ENCODE results near the gene CCL17. TPM values are rescaled to one million over a fixed set of nuclear protein-coding genes. Genes with fewer than 3 reads are reported as not detected.

The CCL17 gene
- total RNA-seq, 1 experiment from 2014 or later, result not detected

DNA sequence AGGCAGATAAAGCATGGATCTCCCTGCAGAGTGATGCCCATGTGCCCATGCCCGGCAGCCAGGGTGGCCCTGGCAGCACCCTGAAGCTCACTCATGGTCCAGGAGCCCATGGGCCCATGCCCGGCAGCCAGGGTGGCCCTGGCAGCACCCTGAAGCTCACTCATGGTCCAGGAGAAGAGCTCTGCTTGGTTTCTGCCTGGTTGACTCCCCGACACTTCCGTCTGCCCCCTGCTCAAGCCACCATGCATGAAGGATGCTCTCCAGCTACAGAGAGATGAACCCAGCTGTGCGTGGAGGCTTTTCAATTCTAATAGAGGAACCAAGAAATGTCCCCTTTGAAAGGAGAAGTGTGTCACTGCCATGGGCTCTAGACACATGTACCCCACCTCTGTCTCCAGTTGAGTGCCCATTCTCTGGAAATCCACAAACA, 8.7 kb downstream of the CCL17 start:
- CTCF ChIA-PET, result interaction anchor here (0.6 to 2.2 kb wide), 7 partner anchors 9 to 1263 kb away, joined by 3 to 8 read pairs (median 3); no protein-coding TSS in a partner anchor
- no peak for DNase-seq (ENCODE audit: unreplicated experiment)
- Mint-ChIP-seq H3K27me3 (ENCODE audit: insufficient read depth, unreplicated experiment) (no peaks in the 10 kb centered on the region), H3K9me3 (ENCODE audit: unreplicated experiment) (no peaks in the 10 kb centered on the region), H3K4me1 (ENCODE audit: insufficient read depth, unreplicated experiment) (peaks cover 22% of the 10 kb centered on the region), H3K36me3 (ENCODE audit: insufficient read depth, unreplicated experiment) (no peaks in the 10 kb centered on the region), H3K4me3 (ENCODE audit: unreplicated experiment) (no peak overlapping the region), H3K27ac (ENCODE audit: low read depth, unreplicated experiment) (no peak overlapping the region)
- intact Hi-C loops (cut with micrococcal nuclease), result loop anchor here (10.0 kb wide), 1 partner anchor 229 kb away; the partner anchor contains the start of genes PSME3IP1 and RSPRY1
- POLR2A ChIA-PET, result interaction anchor here (1.1 to 1.9 kb wide), 2 partner anchors 34 to 113 kb away, joined by 3 to 7 read pairs; partner anchors contain the start of genes CIAPIN1 and COQ9
- no TSS peak for BruUV-seq (replicated peaks)
- TF ChIP-seq, protein P1, sequence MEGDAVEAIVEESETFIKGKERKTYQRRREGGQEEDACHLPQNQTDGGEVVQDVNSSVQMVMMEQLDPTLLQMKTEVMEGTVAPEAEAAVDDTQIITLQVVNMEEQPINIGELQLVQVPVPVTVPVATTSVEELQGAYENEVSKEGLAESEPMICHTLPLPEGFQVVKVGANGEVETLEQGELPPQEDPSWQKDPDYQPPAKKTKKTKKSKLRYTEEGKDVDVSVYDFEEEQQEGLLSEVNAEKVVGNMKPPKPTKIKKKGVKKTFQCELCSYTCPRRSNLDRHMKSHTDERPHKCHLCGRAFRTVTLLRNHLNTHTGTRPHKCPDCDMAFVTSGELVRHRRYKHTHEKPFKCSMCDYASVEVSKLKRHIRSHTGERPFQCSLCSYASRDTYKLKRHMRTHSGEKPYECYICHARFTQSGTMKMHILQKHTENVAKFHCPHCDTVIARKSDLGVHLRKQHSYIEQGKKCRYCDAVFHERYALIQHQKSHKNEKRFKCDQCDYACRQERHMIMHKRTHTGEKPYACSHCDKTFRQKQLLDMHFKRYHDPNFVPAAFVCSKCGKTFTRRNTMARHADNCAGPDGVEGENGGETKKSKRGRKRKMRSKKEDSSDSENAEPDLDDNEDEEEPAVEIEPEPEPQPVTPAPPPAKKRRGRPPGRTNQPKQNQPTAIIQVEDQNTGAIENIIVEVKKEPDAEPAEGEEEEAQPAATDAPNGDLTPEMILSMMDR (IDR thresholded peaks at IDR 0.05; ENCODE audit: unreplicated experiment), result no peak

DNA sequence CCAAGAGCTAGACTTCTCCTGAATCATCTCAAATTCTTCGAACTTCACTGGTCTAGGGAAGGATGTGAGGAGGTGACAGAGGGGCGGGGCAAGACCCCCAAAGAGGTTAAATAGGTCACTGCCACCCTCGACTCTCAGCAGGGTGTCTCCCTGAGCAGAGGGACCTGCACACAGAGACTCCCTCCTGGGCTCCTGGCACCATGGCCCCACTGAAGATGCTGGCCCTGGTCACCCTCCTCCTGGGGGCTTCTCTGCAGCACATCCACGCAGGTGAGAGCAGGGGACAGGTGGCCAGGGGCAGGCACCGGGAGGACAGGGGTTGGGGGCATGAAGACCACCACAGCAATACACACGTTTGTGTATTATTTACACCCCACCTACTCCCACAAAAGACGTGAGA, 9.2 kb downstream of the CCL17 start:
- Mint-ChIP-seq H3K4me3 (ENCODE audit: unreplicated experiment) (no peak overlapping the region), H3K27me3 (ENCODE audit: insufficient read depth, unreplicated experiment) (no peaks in the 10 kb centered on the region), H3K4me1 (ENCODE audit: insufficient read depth, unreplicated experiment) (peaks cover 27% of the 10 kb centered on the region), H3K9me3 (ENCODE audit: unreplicated experiment) (no peaks in the 10 kb centered on the region), H3K36me3 (ENCODE audit: insufficient read depth, unreplicated experiment) (no peaks in the 10 kb centered on the region), H3K27ac (ENCODE audit: low read depth, unreplicated experiment) (no peak overlapping the region)
- no peak for DNase-seq (ENCODE audit: unreplicated experiment)
- intact Hi-C loops (cut with micrococcal nuclease), result loop anchor here (10.0 kb wide), 1 partner anchor 229 kb away; the partner anchor contains the start of genes PSME3IP1 and RSPRY1
- TF ChIP-seq, protein P1 (IDR thresholded peaks at IDR 0.05; ENCODE audit: unreplicated experiment), result no peak
- no TSS peak for BruUV-seq (replicated peaks)
- ChIA-PET POLR2A (interaction anchor here (0.7 to 1.9 kb wide), 2 partner anchors 113 to 114 kb away, joined by 4 to 7 read pairs; no protein-coding TSS in a partner anchor), CTCF (interaction anchor here (0.6 to 2.2 kb wide), 8 partner anchors 8 to 1263 kb away, joined by 3 to 8 read pairs (median 3); partner anchors contain the start of gene ADGRG5)

DNA sequence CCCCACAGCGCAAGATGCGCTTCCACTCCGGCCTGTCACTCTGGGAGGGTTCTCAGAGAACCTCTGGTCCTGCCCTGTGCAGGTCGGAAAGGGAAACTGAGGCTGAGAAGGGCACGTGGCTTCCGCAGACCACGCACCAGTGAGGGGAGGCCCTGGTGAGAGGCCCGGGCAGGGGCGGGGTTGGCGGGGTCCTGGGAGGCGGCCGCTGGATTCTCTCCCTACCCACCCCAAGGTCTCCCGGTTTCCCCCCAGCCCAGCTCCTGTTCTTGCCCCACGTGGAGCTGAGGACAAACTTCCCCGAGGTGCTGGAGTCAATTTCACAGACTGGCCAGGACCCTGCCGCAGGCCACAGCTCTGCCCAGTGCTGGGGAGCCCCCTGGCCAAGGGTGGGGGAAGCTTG, 11.5 kb downstream of the CCL17 start:
- TF ChIP-seq, protein P1 (IDR thresholded peaks at IDR 0.05; ENCODE audit: unreplicated experiment), result no peak

DNA sequence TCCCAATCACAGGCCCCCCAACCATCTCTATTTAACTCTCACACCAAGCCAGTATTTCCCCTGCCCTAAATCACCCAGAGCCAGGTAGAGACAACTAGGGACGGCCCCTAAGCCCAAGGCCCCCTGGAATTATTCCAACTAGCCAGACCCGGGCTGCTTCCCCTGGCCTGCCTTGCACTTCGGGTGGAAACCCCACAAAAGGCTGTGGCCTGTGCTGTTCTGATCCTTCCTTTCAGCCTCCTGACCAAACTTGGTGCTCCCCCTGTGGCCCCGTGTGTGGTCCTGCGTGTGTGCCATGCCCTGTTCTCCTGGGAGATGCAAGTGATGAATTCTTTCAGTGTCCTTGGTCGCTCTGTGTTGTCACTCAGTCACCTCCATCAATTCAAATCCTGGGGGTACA, 14.9 kb downstream of the CCL17 start:
- TF ChIP-seq, protein P1 (IDR thresholded peaks at IDR 0.05; ENCODE audit: unreplicated experiment), result no peak
- Mint-ChIP-seq H3K27me3 (ENCODE audit: insufficient read depth, unreplicated experiment) (no peaks in the 10 kb centered on the region), H3K27ac (ENCODE audit: low read depth, unreplicated experiment) (no peak overlapping the region), H3K36me3 (ENCODE audit: insufficient read depth, unreplicated experiment) (no peaks in the 10 kb centered on the region), H3K9me3 (ENCODE audit: unreplicated experiment) (no peaks in the 10 kb centered on the region), H3K4me3 (ENCODE audit: unreplicated experiment) (no peak overlapping the region), H3K4me1 (ENCODE audit: insufficient read depth, unreplicated experiment) (peaks cover 26% of the 10 kb centered on the region)
- CTCF ChIA-PET, result interaction anchor here (0.5 to 9.6 kb wide), 25 partner anchors 10 to 353 kb away, joined by 3 to 211 read pairs (median 5); partner anchors contain the start of genes CCL17, CIAPIN1 and COQ9
- no TSS peak for BruUV-seq (replicated peaks)
- intact Hi-C loops (cut with micrococcal nuclease), result loop anchor here (1.0 to 10.0 kb wide), 5 partner anchors 43 to 337 kb away; partner anchors contain the start of genes ARL2BP, POLR2C, PSME3IP1 and RSPRY1
- POLR2A ChIA-PET, result interaction anchor here (4.3 kb wide), 1 partner anchor 119 kb away, joined by 34 read pairs; no protein-coding TSS in a partner anchor
- DNase-seq (ENCODE audit: unreplicated experiment), result no peak

More for the DNA sequence above, 11.5 kb downstream of the CCL17 start:
- peaks cover 21% of the 10 kb centered on the region for H3K4me1 Mint-ChIP-seq (ENCODE audit: insufficient read depth, unreplicated experiment)
- no TSS peak for BruUV-seq (replicated peaks)
- H3K9me3 Mint-ChIP-seq (ENCODE audit: unreplicated experiment), result no peaks in the 10 kb centered on the region
- no peaks in the 10 kb centered on the region for H3K27me3 Mint-ChIP-seq (ENCODE audit: insufficient read depth, unreplicated experiment)
- ChIA-PET CTCF (interaction anchor here (0.6 to 9.6 kb wide), 34 partner anchors 10 to 374 kb away, joined by 3 to 211 read pairs (median 6); partner anchors contain the start of genes ARL2BP, CCL17, CIAPIN1 and COQ9), POLR2A (interaction anchor here (4.3 kb wide), 1 partner anchor 116 kb away, joined by 34 read pairs; no protein-coding TSS in a partner anchor)
- H3K27ac Mint-ChIP-seq (ENCODE audit: low read depth, unreplicated experiment), result no peak overlapping the region
- DNase-seq (ENCODE audit: unreplicated experiment), result no peak
- intact Hi-C loops (cut with micrococcal nuclease), result loop anchor here (5.0 to 10.0 kb wide), 3 partner anchors 169 to 334 kb away; partner anchors contain the start of genes ARL2BP, PSME3IP1 and RSPRY1
- H3K4me3 Mint-ChIP-seq (ENCODE audit: unreplicated experiment), result no peak overlapping the region
- H3K36me3 Mint-ChIP-seq (ENCODE audit: insufficient read depth, unreplicated experiment), result no peaks in the 10 kb centered on the region
